AG04449 (cell line): Measurements from ENCODE around the gene SYT12.

Experiments used
- CTCF ChIA-PET: fragments of 350-600 bp; formaldehyde crosslinking; extraction: SDS; loops from one replicate; lab custom pipeline; 2021; ENCODE audit warnings: antibody characterized with exemption; lab: Yijun Ruan, JAX
- POLR2A ChIA-PET: fragments of 400-600, 350-600 bp; formaldehyde crosslinking; extraction: SDS; loops from one replicate; lab custom pipeline; 2020; ENCODE audit warnings: antibody characterized with exemption, inconsistent platforms; lab: Yijun Ruan, JAX
- DNase-seq: peaks from one replicate; pipeline ENCODE4 v3.0.0-alpha.2; 2010; ENCODE audit warnings: low read depth, low spot score
- H3K4me3 ChIP-seq: 2 replicates; pipeline ENCODE4 v1.5.1; 2011; ENCODE audit warnings: low read depth, mild to moderate bottlenecking, control low read depth, low read length
- TF ChIP-seq, protein P1 (sequence below): IDR thresholded peaks from one replicate; pipeline ENCODE4 v1.5.1; 2011; ENCODE audit warnings: mild to moderate bottlenecking, moderate library complexity, low read length, control low read depth, inconsistent platforms; ENCODE audit not compliant: insufficient read depth; ENCODE audit errors: missing control alignments

The SYT12 gene

DNA sequence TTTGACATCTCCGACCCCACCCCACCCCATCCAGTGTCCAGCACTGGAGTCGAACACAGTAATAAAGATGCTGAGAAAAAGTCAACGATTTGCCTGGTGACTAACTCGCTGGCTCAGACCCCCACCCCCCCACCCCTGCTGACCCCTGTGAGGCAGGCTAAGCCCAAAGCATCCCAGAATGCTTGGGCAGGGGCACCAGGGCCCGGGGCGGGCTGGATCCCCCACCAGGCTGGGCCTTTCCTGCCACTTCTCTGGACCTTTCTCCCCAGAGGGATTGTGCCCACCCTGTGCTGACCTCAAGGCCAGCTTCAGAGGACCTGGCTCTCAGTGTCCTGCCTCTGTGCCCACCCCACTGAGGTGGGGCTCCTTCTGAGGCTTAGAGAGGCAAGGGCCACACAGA is 46.0 kb upstream of the SYT12 start:
- POLR2A ChIA-PET: no interaction called here
- CTCF ChIA-PET: interaction anchor here (0.8 to 2.4 kb wide), 11 partner anchors 8 to 284 kb away, joined by 3 to 11 read pairs (median 4); no protein-coding TSS in a partner anchor
- H3K4me3 ChIP-seq: no peak overlapping the region
- TF ChIP-seq, protein P1, sequence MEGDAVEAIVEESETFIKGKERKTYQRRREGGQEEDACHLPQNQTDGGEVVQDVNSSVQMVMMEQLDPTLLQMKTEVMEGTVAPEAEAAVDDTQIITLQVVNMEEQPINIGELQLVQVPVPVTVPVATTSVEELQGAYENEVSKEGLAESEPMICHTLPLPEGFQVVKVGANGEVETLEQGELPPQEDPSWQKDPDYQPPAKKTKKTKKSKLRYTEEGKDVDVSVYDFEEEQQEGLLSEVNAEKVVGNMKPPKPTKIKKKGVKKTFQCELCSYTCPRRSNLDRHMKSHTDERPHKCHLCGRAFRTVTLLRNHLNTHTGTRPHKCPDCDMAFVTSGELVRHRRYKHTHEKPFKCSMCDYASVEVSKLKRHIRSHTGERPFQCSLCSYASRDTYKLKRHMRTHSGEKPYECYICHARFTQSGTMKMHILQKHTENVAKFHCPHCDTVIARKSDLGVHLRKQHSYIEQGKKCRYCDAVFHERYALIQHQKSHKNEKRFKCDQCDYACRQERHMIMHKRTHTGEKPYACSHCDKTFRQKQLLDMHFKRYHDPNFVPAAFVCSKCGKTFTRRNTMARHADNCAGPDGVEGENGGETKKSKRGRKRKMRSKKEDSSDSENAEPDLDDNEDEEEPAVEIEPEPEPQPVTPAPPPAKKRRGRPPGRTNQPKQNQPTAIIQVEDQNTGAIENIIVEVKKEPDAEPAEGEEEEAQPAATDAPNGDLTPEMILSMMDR: no peak
- DNase-seq: no peak

DNA sequence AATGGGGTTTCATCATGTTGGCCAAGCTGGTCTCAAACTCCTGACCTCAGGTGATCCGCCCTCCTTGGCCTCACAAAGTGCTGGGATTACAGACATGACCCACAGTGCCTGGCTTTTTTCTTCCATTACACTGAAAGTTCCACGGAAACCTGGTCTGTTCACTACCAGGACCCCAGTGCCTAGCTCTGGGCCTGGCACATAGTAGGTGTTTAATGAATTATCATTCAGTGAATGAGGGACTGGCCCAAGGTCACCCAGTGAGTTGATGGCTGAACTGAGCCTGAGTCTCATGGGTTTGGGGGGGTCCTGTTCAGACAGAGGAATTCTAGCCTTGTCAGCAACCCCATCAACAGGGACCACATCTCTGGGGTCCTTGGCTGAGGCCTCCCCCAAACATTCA is 44.7 kb upstream of the SYT12 start:
- DNase-seq: no peak
- POLR2A ChIA-PET: no interaction called here
- H3K4me3 ChIP-seq: no peak overlapping the region
- TF ChIP-seq, protein P1: no peak
- CTCF ChIA-PET: no interaction called here

DNA sequence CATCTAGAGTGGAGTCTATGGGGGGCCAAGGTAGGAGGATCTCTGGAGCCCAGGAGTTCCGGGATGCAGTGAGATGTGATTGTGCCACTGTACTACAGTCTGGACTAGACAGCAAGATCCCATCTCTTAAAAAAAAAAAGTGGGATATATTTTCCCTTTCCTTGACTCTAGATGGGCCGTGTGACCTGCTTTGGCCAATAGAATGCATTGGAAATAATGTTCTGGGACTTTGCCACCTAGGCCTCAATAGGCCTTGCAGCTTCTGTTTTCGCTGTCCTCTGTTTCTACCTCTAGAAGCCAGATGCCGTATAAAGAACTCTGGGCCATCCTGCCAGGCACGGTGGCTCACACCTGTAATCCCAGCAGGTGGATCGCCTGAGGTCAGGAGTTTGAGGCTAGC is 44.2 kb upstream of the SYT12 start:
- POLR2A ChIA-PET: no interaction called here
- TF ChIP-seq, protein P1: no peak

DNA sequence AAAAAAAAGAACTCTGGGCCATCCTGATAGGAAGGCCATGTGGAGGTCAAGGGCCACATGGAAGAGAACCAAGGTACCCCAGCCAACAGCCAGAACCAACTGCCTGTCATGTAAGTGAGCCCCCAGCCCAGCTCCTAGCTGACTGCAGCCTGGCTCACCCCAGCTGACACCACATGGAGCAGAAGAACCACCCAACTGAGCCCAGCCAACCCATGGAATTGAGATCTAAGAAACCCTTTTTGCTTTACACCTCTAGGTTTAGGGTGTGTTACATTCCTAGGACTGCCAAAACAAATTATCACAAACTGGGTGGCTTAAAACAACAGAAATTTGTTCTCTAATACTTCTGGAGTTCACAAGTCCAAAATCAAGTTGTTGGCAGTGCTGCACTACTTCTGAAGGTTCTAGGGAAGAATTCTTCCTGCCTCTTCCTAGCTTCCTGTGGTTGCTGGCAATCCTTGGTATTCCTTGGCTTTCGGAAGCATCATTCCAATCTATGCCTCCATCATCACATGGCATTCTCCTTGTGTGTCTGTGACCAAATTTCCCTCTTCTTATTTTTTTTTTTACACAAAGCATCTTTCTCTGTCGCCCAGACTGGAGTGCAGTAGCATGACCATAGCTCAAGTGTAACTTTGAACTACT is 43.5 kb upstream of the SYT12 start:
- ChIA-PET CTCF (interaction anchor here (1.4 kb wide), 1 partner anchor 17 kb away, joined by 3 read pairs; no protein-coding TSS in a partner anchor), POLR2A (no interaction called here)
- TF ChIP-seq, protein P1: no peak
- no peak for DNase-seq
- H3K4me3 ChIP-seq: no peak overlapping the region

More for the DNA sequence above, 44.2 kb upstream of the SYT12 start:
- CTCF ChIA-PET: no interaction called here
- no peak for DNase-seq
- no peak overlapping the region for H3K4me3 ChIP-seq

DNA sequence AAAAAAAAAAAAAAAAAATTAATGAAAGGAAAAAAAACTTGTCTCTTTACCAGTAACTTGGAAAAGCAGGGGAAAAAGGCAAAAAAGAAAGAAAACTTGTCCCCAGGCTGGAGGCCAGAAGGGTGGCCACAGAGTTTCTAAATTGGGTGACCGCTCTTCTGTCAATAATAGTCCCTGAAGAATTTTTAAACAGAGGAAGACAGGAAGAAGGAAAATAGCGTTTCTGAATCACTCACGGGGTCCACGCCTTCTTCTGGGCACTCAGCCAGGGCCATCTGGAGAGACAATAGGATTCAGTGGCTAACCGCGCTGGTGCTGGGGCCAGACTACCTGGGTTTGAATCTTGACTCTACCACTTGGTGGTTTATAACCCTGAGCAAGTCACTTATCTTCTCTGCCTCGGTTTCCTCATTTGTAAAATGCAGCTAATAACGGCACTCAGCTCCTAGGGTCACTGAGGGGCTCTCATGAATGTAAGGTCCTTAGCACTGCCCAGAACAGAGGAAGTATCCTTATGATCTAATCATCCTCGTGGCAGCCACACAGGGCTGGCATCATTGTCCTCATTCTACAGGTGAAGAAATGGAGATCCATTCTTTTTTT is 40.9 kb upstream of the SYT12 start:
- POLR2A ChIA-PET: interaction anchor here (0.7 kb wide), 1 partner anchor 123 kb away, joined by 3 read pairs; no protein-coding TSS in a partner anchor
- CTCF ChIA-PET: no interaction called here
- H3K4me3 ChIP-seq: no peak overlapping the region
- TF ChIP-seq, protein P1: no peak
- no peak for DNase-seq

DNA sequence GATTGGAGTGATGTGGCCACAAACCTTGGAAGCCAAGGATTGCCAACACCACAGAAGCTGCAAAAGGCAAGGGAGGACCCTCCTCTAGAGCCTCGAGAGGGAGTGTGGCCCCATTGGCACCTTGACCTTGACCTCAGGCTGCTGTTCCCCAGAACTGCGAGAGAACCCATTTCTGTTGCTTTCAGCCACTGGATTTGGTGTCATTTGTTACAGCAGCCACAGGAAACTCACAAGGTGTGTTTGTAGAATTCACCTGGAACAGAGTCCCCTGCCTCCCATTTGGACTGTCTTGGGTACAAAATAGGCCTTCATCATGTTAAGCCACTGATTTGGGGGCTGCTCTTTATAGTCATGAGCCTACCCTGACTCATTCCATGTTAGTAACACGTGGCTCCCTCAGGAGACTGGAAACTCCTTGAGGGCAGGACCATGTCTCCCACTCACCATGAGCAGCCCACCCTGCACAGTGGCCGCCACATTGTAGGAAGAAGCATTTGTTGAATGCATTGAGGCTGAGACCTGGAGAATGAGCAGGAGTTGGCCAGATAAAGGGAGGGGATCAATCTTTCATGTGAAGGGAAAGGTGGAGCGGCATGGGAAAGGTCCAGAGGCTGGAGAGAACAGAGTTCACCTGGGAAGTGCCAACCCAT is 39.5 kb upstream of the SYT12 start:
- ChIA-PET CTCF (no interaction called here), POLR2A (no interaction called here)
- DNase-seq: no peak
- no peak overlapping the region for H3K4me3 ChIP-seq
- TF ChIP-seq, protein P1: no peak
